HepG2 (cell line): ENCODE data around the gene CERT1. TPM values are rescaled to one million over a fixed set of nuclear protein-coding genes. Genes with fewer than 3 reads are reported as not detected.
A peak's percentile ranks its signal among the peaks of the same experiment; 100 is the strongest.

Experiments used
- MXI1 ChIP-seq: IDR thresholded peaks from 3 replicates; pipeline ENCODE4 v1.6.1; 2012; ENCODE audit warnings: low read depth, low read length, inconsistent platforms, borderline replicate concordance
- MYC ChIP-seq: sonication (generic); formaldehyde crosslinking; IDR thresholded peaks from 2 replicates; pipeline ENCODE4 v1.9.0; 2021; ENCODE audit warnings: missing genetic modification reagents, borderline replicate concordance
- NCOA2 ChIP-seq: sonication (generic); formaldehyde crosslinking; IDR thresholded peaks from 2 replicates; pipeline ENCODE4 v1.8.0; 2022; ENCODE audit warnings: inconsistent platforms
- NR2F2 ChIP-seq: IDR thresholded peaks from 2 replicates; pipeline ENCODE4 v1.6.1; 2012; ENCODE audit warnings: low read depth, inconsistent platforms, borderline replicate concordance
- PAWR ChIP-seq: sonication (generic); formaldehyde crosslinking; IDR thresholded peaks from 2 replicates; pipeline ENCODE4 v1.4.0; 2020; ENCODE audit warnings: missing genetic modification reagents, mild to moderate bottlenecking, borderline replicate concordance
- SOX6 ChIP-seq, 2 experiments: fragments of 450-650 bp in 1 of 2; sonication (generic) in 1 of 2; formaldehyde crosslinking in 1 of 2; IDR thresholded peaks; 2 replicates each; pipeline versions ENCODE4 v1.4.0 to v1.6.1; 2017 to 2020; ENCODE audit warnings: antibody characterized with exemption in 1 of 2, mild to moderate bottlenecking in 1 of 2, missing genetic modification reagents in 1 of 2
- ZFP41 ChIP-seq: sonication (generic); formaldehyde crosslinking; IDR thresholded peaks from 2 replicates; pipeline ENCODE4 v1.4.0; 2020; ENCODE audit warnings: mild to moderate bottlenecking, missing genetic modification reagents, borderline replicate concordance
- ZFX ChIP-seq: sonication (generic); formaldehyde crosslinking; IDR thresholded peaks from 2 replicates; pipeline ENCODE4 v1.4.0; 2020; ENCODE audit warnings: mild to moderate bottlenecking, low read depth, missing genetic modification reagents, moderate library complexity
- ZMYM3 ChIP-seq: sonication (generic); formaldehyde crosslinking; IDR thresholded peaks from 2 replicates; pipeline ENCODE4 v1.5.1; 2020; ENCODE audit warnings: mild to moderate bottlenecking, missing genetic modification reagents
- ZNF225 ChIP-seq: sonication (generic); formaldehyde crosslinking; IDR thresholded peaks from 2 replicates; pipeline ENCODE4 v1.4.0; 2020; ENCODE audit warnings: mild to moderate bottlenecking, missing genetic modification reagents
- ZNF510 ChIP-seq: sonication (generic); formaldehyde crosslinking; IDR thresholded peaks from 2 replicates; pipeline ENCODE4 v1.4.0; 2020; ENCODE audit warnings: low read depth, mild to moderate bottlenecking, missing genetic modification reagents
- ZNF709 ChIP-seq: sonication (generic); formaldehyde crosslinking; IDR thresholded peaks from 2 replicates; pipeline ENCODE4 v1.5.0; 2020; ENCODE audit warnings: mild to moderate bottlenecking, missing genetic modification reagents
- polyA plus RNA-seq, 8 experiments: library from polyadenylated mRNA; depleted of rRNA in 3 of 8; stranded (reverse) in 7 of 8; unstranded in 1 of 8; fragments of >200 nt; fragmentation: Illumina TruSeq in 4 of 8; extraction: Trizol in 4 of 8; gene quantifications; 2 replicates each; pipeline versions ENCODE4 v1.2.1 to v1.2.3, GENCODE V29; 2011 to 2016; ENCODE audit warnings: low read depth in 4 of 8, missing spikeins in 1 of 8, mixed read lengths in 1 of 8; ENCODE audit not compliant: insufficient read depth in 1 of 8
- total RNA-seq, 5 experiments: library from RNA; depleted of rRNA; stranded (reverse); fragments of >200 nt; fragmentation: Illumina TruSeq; extraction: Trizol; gene quantifications; 2 replicates each; pipeline ENCODE4 v1.2.3, GENCODE V29; 2016; ENCODE audit warnings: low read depth in 1 of 5
- TF ChIP-seq, protein P1 (sequence below): sonication (generic); formaldehyde crosslinking; IDR thresholded peaks from 2 replicates; pipeline ENCODE4 v1.5.0; 2020; ENCODE audit warnings: mild to moderate bottlenecking, low read depth, missing genetic modification reagents, borderline replicate concordance
- TF ChIP-seq, protein P2 (sequence below): IDR thresholded peaks from 2 replicates; pipeline ENCODE4 v1.6.1; 2012; ENCODE audit warnings: inconsistent platforms
- TF ChIP-seq, protein P3 (sequence below): sonication (generic); formaldehyde crosslinking; IDR thresholded peaks from 2 replicates; pipeline ENCODE4 v1.4.0; 2020; ENCODE audit warnings: missing genetic modification reagents
- TF ChIP-seq, protein P4 (sequence below): sonication (generic); formaldehyde crosslinking; IDR thresholded peaks from 2 replicates; pipeline ENCODE4 v1.5.0; 2020; ENCODE audit warnings: mild to moderate bottlenecking, missing genetic modification reagents
- TF ChIP-seq, protein P5 (sequence below): sonication (generic); formaldehyde crosslinking; IDR thresholded peaks from 2 replicates; pipeline ENCODE4 v1.8.0; 2022; ENCODE audit warnings: mild to moderate bottlenecking, missing genetic modification reagents
- TF ChIP-seq, protein P6 (sequence below): sonication (generic); formaldehyde crosslinking; IDR thresholded peaks from 2 replicates; pipeline ENCODE4 v1.4.0; 2020; ENCODE audit warnings: mild to moderate bottlenecking, missing genetic modification reagents, borderline replicate concordance

Gene CERT1
- total and polyA plus RNA-seq, 2 of the 13 experiments (the other 11 are each of a cell fraction or from before 2014, with no cell fraction given) = 8.2 to 12.7 TPM

DNA sequence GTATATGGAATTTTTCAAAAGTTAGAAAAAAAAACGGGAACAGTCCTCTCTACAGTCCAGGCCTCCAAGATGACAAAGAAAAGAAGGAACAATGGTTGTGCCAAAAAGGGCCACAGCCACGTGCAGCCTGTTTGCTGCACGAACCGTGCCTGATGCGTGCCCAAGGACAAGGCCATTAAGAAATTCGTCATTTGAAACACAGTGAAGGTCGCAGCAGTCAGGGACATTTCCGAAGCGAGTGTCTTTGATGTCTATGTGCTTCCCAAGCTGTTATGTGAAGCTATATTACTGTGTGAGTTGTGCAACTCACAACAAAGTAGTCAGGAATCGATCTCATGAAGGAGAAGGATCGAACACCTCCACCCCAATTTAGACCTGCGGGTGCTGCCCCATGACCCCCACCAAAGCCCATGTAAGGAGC lies 137.0 kb downstream of the CERT1 start (continued):
- TF ChIP-seq, protein P1, sequence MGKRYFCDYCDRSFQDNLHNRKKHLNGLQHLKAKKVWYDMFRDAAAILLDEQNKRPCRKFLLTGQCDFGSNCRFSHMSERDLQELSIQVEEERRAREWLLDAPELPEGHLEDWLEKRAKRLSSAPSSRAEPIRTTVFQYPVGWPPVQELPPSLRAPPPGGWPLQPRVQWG (CRISPR knock-in tag) = no peak
- TF ChIP-seq, protein P2, sequence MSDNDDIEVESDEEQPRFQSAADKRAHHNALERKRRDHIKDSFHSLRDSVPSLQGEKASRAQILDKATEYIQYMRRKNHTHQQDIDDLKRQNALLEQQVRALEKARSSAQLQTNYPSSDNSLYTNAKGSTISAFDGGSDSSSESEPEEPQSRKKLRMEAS = peak; percentile 80
- peak; percentile 98; the same call in 1 of the 2 replicates for TF ChIP-seq SOX6 (IDR thresholded peaks at IDR 0.05)
- peak; percentile 100 for TF ChIP-seq SOX6 (CRISPR knock-in tag; IDR thresholded peaks at IDR 0.05)
- TF ChIP-seq MXI1 = peak; percentile 58; the same call in 1 of the 3 replicates
- TF ChIP-seq ZFX (CRISPR knock-in tag) = peak; percentile 37
- TF ChIP-seq, protein P3, sequence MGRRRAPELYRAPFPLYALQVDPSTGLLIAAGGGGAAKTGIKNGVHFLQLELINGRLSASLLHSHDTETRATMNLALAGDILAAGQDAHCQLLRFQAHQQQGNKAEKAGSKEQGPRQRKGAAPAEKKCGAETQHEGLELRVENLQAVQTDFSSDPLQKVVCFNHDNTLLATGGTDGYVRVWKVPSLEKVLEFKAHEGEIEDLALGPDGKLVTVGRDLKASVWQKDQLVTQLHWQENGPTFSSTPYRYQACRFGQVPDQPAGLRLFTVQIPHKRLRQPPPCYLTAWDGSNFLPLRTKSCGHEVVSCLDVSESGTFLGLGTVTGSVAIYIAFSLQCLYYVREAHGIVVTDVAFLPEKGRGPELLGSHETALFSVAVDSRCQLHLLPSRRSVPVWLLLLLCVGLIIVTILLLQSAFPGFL = no peak
- TF ChIP-seq ZNF225 (CRISPR knock-in tag) = no peak
- TF ChIP-seq MYC (CRISPR knock-in tag) = peak; percentile 86
- TF ChIP-seq ZNF510 (CRISPR knock-in tag) = no peak
- no peak for TF ChIP-seq ZMYM3 (CRISPR knock-in tag)
- TF ChIP-seq, protein P4, sequence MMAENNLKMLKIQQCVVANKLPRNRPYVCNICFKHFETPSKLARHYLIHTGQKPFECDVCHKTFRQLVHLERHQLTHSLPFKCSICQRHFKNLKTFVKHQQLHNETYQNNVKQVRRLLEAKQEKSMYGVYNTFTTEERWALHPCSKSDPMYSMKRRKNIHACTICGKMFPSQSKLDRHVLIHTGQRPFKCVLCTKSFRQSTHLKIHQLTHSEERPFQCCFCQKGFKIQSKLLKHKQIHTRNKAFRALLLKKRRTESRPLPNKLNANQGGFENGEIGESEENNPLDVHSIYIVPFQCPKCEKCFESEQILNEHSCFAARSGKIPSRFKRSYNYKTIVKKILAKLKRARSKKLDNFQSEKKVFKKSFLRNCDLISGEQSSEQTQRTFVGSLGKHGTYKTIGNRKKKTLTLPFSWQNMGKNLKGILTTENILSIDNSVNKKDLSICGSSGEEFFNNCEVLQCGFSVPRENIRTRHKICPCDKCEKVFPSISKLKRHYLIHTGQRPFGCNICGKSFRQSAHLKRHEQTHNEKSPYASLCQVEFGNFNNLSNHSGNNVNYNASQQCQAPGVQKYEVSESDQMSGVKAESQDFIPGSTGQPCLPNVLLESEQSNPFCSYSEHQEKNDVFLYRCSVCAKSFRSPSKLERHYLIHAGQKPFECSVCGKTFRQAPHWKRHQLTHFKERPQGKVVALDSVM (CRISPR knock-in tag) = no peak
- TF ChIP-seq NR2F2 = peak; percentile 59; the same call in 1 of the 2 replicates
- no peak for TF ChIP-seq PAWR
- TF ChIP-seq, protein P5, sequence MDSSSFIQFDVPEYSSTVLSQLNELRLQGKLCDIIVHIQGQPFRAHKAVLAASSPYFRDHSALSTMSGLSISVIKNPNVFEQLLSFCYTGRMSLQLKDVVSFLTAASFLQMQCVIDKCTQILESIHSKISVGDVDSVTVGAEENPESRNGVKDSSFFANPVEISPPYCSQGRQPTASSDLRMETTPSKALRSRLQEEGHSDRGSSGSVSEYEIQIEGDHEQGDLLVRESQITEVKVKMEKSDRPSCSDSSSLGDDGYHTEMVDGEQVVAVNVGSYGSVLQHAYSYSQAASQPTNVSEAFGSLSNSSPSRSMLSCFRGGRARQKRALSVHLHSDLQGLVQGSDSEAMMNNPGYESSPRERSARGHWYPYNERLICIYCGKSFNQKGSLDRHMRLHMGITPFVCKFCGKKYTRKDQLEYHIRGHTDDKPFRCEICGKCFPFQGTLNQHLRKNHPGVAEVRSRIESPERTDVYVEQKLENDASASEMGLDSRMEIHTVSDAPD (CRISPR knock-in tag) = peak; percentile 94
- 0 out of 2 replicates have a peak, but pooled peaks have one; percentile 45 for TF ChIP-seq ZNF709 (CRISPR knock-in tag)
- TF ChIP-seq NCOA2 (CRISPR knock-in tag) = peak; percentile 85
- TF ChIP-seq, protein P6, sequence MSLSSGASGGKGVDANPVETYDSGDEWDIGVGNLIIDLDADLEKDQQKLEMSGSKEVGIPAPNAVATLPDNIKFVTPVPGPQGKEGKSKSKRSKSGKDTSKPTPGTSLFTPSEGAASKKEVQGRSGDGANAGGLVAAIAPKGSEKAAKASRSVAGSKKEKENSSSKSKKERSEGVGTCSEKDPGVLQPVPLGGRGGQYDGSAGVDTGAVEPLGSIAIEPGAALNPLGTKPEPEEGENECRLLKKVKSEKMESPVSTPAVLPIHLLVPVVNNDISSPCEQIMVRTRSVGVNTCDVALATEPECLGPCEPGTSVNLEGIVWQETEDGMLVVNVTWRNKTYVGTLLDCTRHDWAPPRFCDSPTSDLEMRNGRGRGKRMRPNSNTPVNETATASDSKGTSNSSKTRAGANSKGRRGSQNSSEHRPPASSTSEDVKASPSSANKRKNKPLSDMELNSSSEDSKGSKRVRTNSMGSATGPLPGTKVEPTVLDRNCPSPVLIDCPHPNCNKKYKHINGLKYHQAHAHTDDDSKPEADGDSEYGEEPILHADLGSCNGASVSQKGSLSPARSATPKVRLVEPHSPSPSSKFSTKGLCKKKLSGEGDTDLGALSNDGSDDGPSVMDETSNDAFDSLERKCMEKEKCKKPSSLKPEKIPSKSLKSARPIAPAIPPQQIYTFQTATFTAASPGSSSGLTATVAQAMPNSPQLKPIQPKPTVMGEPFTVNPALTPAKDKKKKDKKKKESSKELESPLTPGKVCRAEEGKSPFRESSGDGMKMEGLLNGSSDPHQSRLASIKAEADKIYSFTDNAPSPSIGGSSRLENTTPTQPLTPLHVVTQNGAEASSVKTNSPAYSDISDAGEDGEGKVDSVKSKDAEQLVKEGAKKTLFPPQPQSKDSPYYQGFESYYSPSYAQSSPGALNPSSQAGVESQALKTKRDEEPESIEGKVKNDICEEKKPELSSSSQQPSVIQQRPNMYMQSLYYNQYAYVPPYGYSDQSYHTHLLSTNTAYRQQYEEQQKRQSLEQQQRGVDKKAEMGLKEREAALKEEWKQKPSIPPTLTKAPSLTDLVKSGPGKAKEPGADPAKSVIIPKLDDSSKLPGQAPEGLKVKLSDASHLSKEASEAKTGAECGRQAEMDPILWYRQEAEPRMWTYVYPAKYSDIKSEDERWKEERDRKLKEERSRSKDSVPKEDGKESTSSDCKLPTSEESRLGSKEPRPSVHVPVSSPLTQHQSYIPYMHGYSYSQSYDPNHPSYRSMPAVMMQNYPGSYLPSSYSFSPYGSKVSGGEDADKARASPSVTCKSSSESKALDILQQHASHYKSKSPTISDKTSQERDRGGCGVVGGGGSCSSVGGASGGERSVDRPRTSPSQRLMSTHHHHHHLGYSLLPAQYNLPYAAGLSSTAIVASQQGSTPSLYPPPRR (CRISPR knock-in tag) = peak; percentile 44; the same call in 1 of the 2 replicates
- TF ChIP-seq ZFP41 (CRISPR knock-in tag) = no peak
